ENCODE results near the gene AATK. TPM values are rescaled to one million over a fixed set of nuclear protein-coding genes. Genes with fewer than 3 reads are reported as not detected.

Gene AATK
- polyA plus RNA-seq, 1 of the 3 experiments (the other 2 are of a cell fraction) = 0.51 TPM

- no peaks in the 10 kb centered on the region for H3K9me2 ChIP-seq
- WGBS (ENCODE audit: low lambda C conversion rate) = 81% methylated on average over 10 of the region's 13 CpGs
- H3K4me2 ChIP-seq = peak overlapping the region; percentile 78
- ChIA-PET CTCF (interaction anchor here (0.6 to 13.7 kb wide), 31 partner anchors 8 to 671 kb away, joined by 3 to 668 read pairs (median 5); partner anchors contain the start of gene BAIAP2), POLR2A (no interaction called here)
- no peaks in the 10 kb centered on the region for H3K27me3 ChIP-seq (ENCODE audit: insufficient read depth)
- H3K79me2 ChIP-seq (ENCODE audit: insufficient read depth) = no peaks in the 10 kb centered on the region
- peaks cover 40 to 42% of the 10 kb centered on the region in 2 experiments; a peak in 3 of 4 replicates for H3K4me1 ChIP-seq (ENCODE audit: control insufficient read depth in 1 of 2, insufficient read depth in 2 of 2, low read depth in 1 of 2, low read length in 1 of 2)
- DNase-seq = no peak
- TF ChIP-seq SIN3A (IDR thresholded peaks at IDR 0.05; ENCODE audit: borderline replicate concordance, low read depth, low read length) (no peak), YY1 (IDR thresholded peaks at IDR 0.05; ENCODE audit: low read depth) (no peak), SMC3 (IDR thresholded peaks at IDR 0.05; ENCODE audit: low read depth, low read length) (no peak), EP300 (IDR thresholded peaks at IDR 0.05; ENCODE audit: borderline replicate concordance in 1 of 2, low read depth in 1 of 2, low read length in 1 of 2) (no peak), MXI1 (IDR thresholded peaks at IDR 0.05; ENCODE audit: low read depth, low read length) (no peak), MAX (IDR thresholded peaks at IDR 0.05; ENCODE audit: low read depth) (no peak), GABPA (IDR thresholded peaks at IDR 0.05; ENCODE audit: low read depth) (no peak), PBX3 (IDR thresholded peaks at IDR 0.05) (no peak), JUND (IDR thresholded peaks at IDR 0.05) (no peak), TCF12 (IDR thresholded peaks at IDR 0.05) (no peak), RFX5 (IDR thresholded peaks at IDR 0.05; ENCODE audit: low read length) (no peak)
- peak overlapping the region in 1 of 2 experiments; percentile 99; a peak in 2 of 4 replicates for H3K27ac ChIP-seq (ENCODE audit: low read depth in 2 of 2, low read length in 1 of 2)
- H3K36me3 ChIP-seq (replicated peaks in 1 of 2; ENCODE audit: control insufficient read depth in 1 of 2, insufficient read depth in 2 of 2, low read length in 1 of 2) = peaks cover 0 to 4% of the 10 kb centered on the region in 2 experiments
- H3K4me3 ChIP-seq (ENCODE audit: low read depth in 2 of 2, low read length in 1 of 2) = peak overlapping the region in 1 of 2 experiments; percentile 35; a peak in 2 of 4 replicates
- peaks cover 22% of the 10 kb centered on the region for H3F3A ChIP-seq (replicated peaks; ENCODE audit: insufficient read depth)
- peak overlapping the region; percentile 74 for H3K9ac ChIP-seq
- no peak overlapping the region for H2AFZ ChIP-seq (ENCODE audit: low read depth)
- no peaks in the 10 kb centered on the region for H3K9me3 ChIP-seq
- H4K20me1 ChIP-seq (ENCODE audit: insufficient read depth) = 0 out of 2 replicates have a peak, but pooled peaks cover 5% of the 10 kb centered on the region
Observed at GRCh38 chr17:81097943-81098308, 68.1 kb downstream of the AATK start.

- peaks cover 42 to 46% of the 10 kb centered on the region in 2 experiments; a peak in 3 of 4 replicates for H3K4me1 ChIP-seq (ENCODE audit: control insufficient read depth in 1 of 2, insufficient read depth in 2 of 2, low read depth in 1 of 2, low read length in 1 of 2)
- peak overlapping the region in 1 of 2 experiments; percentile 99; a peak in 2 of 4 replicates for H3K27ac ChIP-seq (ENCODE audit: low read depth in 2 of 2, low read length in 1 of 2)
- POLR2A ChIA-PET = no interaction called here
- peak; percentile 87 for DNase-seq
- H3K27me3 ChIP-seq (ENCODE audit: insufficient read depth) = no peaks in the 10 kb centered on the region
- CTCF ChIA-PET = interaction anchor here (0.6 to 13.7 kb wide), 33 partner anchors 8 to 670 kb away, joined by 3 to 668 read pairs (median 5); partner anchors contain the start of gene BAIAP2
- 33% methylated on average over 22 of the region's 31 CpGs for WGBS (ENCODE audit: low lambda C conversion rate)
- no peaks in the 10 kb centered on the region for H4K20me1 ChIP-seq (ENCODE audit: insufficient read depth)
- H3K79me2 ChIP-seq (ENCODE audit: insufficient read depth) = no peaks in the 10 kb centered on the region
- no peaks in the 10 kb centered on the region for H3K9me2 ChIP-seq
- peak overlapping the region; percentile 78 for H3K4me2 ChIP-seq
- peak overlapping the region; percentile 10 to 35; a peak in 2 of 4 replicates for H3K4me3 ChIP-seq (ENCODE audit: low read depth in 2 of 2, low read length in 1 of 2)
- H3K9ac ChIP-seq = peak overlapping the region; percentile 74
- peaks cover 22% of the 10 kb centered on the region for H3F3A ChIP-seq (replicated peaks; ENCODE audit: insufficient read depth)
- H3K9me3 ChIP-seq = no peaks in the 10 kb centered on the region
- TF ChIP-seq GABPA (IDR thresholded peaks at IDR 0.05; ENCODE audit: low read depth) (no peak), FOSL2 (IDR thresholded peaks at IDR 0.05; ENCODE audit: borderline replicate concordance, low read depth) (peak; percentile 87; the same call in 1 of the 2 replicates), SMC3 (IDR thresholded peaks at IDR 0.05; ENCODE audit: low read depth, low read length) (peak; percentile 72), RAD21 (IDR thresholded peaks at IDR 0.05; ENCODE audit: low read length) (peak; percentile 72), FOXM1 (IDR thresholded peaks at IDR 0.05; ENCODE audit: low read depth) (no peak), CTCF (IDR thresholded peaks at IDR 0.05) (peak; percentile 84)
- H3K36me3 ChIP-seq (replicated peaks in 1 of 2; ENCODE audit: control insufficient read depth in 1 of 2, insufficient read depth in 2 of 2, low read length in 1 of 2) = peaks cover 0 to 4% of the 10 kb centered on the region in 2 experiments
- peak overlapping the region; percentile 49; the same call in 1 of the 2 replicates for H2AFZ ChIP-seq (ENCODE audit: low read depth)
Observed at GRCh38 chr17:81097134-81097942, 68.7 kb downstream of the AATK start.
